Fibroblast of pulmonary artery (primary cell): ENCODE measurements around the gene CCDC141.
A peak's percentile ranks its signal among the peaks of the same experiment; 100 is the strongest.
"Not testable (repeated sequence)": the region's sequence is repeated elsewhere in the genome, so short reads cannot be mapped to it uniquely, and the experiment has no call there.

Experiments
- DNase-seq: peaks from one replicate; pipeline ENCODE4 v3.0.0-alpha.2; 2010; ENCODE audit warnings: low read depth
- H3K4me3 ChIP-seq: replicated peaks from 2 replicates; pipeline ENCODE4 v1.5.1; 2011; ENCODE audit warnings: low read depth, mild to moderate bottlenecking, control low read depth, low read length, moderate library complexity
- CTCF ChIP-seq: IDR thresholded peaks from 2 replicates; pipeline ENCODE4 v1.5.1; 2011; ENCODE audit warnings: mild to moderate bottlenecking, control low read depth, low read length, inconsistent platforms; ENCODE audit errors: missing control alignments

Gene CCDC141

GRCh38 chr2:178997477-178997876 lies 52.5 kb downstream of the CCDC141 start:
- no peak overlapping the region for H3K4me3 ChIP-seq
- no peak for DNase-seq
- TF ChIP-seq CTCF = no peak

GRCh38 chr2:178997067-178997466 lies 52.9 kb downstream of the CCDC141 start:
- TF ChIP-seq CTCF = no peak
- DNase-seq = no peak
- no peak overlapping the region for H3K4me3 ChIP-seq

DNA sequence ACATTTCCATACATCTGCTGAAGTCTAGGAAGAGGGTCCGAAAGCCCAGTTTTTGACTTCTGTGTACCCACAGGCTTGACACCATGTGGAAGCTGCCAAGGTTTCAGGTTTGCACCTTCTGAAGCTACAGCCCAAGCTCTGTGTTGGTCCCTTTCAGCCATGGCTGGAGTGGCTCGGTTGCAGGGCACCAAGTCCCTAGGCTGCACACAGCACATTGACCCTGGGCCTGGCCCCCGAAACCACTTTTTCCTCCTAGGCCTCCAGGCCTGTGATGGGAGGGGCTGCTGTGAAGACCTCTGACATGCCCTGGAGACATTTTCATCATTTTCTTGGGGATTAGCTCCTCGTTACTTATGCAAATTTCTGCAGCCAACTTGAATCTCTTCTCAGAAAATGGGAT lies 55.7 kb downstream of the CCDC141 start:
- no peak for TF ChIP-seq CTCF
- no peak for DNase-seq
- H3K4me3 ChIP-seq = no peak overlapping the region

GRCh38 chr2:178993788-178994187 lies 56.1 kb downstream of the CCDC141 start:
- TF ChIP-seq CTCF = no peak
- H3K4me3 ChIP-seq = no peak overlapping the region
- DNase-seq = no peak

GRCh38 chr2:178992719-178993118 lies 57.2 kb downstream of the CCDC141 start:
- H3K4me3 ChIP-seq = not testable (repeated sequence)
- peak; percentile 4 for DNase-seq

GRCh38 chr2:178990533-178991241 lies 59.2 kb downstream of the CCDC141 start:
- TF ChIP-seq CTCF = no peak
- DNase-seq = no peak
- H3K4me3 ChIP-seq = no peak overlapping the region

GRCh38 chr2:178989424-178989823 lies 60.5 kb downstream of the CCDC141 start:
- not testable (repeated sequence) for H3K4me3 ChIP-seq, DNase-seq

- not testable (repeated sequence) for DNase-seq, H3K4me3 ChIP-seq
Measured at GRCh38 chr2:178982652-178983051, 67.3 kb downstream of the CCDC141 start.

GRCh38 chr2:178980815-178981214 lies 69.1 kb downstream of the CCDC141 start:
- no peak overlapping the region for H3K4me3 ChIP-seq
- no peak for TF ChIP-seq CTCF
- DNase-seq = no peak
